ENCODE data around the gene RBM4. TPM values are rescaled to one million over a fixed set of nuclear protein-coding genes. Genes with fewer than 3 reads are reported as not detected.

Gene RBM4
- total and polyA plus RNA-seq, 9 of the 15 experiments (the other 6 are each of a cell fraction or from before 2014, with no cell fraction given): 81.6 to 233 (median 122) TPM

DNA sequence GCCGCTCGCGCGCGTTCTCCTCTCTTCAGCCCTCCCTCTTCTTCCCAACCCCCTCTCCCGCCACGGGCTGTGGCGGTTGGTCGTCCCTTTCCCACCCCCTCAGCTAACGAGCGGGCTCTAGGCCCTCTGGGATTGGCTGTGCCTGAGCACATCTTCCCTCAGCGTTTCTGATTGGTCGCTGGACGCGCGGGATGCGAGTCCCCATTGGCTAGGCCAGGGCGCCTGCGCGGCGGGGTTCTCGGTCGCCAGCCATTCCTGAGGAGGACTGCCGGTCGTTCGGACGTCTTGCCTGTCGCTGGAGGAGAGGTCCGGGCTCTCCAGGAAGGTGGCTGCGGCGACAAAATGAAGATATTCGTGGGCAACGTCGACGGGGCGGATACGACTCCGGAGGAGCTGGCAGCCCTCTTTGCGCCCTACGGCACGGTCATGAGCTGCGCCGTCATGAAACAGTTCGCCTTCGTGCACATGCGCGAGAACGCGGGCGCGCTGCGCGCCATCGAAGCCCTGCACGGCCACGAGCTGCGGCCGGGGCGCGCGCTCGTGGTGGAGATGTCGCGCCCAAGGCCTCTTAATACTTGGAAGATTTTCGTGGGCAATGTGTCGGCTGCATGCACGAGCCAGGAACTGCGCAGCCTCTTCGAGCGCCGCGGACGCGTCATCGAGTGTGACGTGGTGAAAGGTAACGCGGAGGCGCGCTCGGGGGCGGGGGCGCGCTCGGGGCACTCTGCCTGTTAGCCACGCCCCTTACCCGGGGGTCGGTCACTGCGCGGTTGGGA lies 21.9 kb upstream of the RBM4 start, which contains the start of gene RBM14 (continued):
- TF ChIP-seq NR4A1 (CRISPR knock-in tag; IDR thresholded peaks at IDR 0.05): no peak
- TF ChIP-seq NR4A1 (tag; IDR thresholded peaks at IDR 0.05): peak; percentile 82; the same call in 1 of the 2 replicates
- TF ChIP-seq, protein P1, sequence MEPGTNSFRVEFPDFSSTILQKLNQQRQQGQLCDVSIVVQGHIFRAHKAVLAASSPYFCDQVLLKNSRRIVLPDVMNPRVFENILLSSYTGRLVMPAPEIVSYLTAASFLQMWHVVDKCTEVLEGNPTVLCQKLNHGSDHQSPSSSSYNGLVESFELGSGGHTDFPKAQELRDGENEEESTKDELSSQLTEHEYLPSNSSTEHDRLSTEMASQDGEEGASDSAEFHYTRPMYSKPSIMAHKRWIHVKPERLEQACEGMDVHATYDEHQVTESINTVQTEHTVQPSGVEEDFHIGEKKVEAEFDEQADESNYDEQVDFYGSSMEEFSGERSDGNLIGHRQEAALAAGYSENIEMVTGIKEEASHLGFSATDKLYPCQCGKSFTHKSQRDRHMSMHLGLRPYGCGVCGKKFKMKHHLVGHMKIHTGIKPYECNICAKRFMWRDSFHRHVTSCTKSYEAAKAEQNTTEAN (CRISPR knock-in tag; IDR thresholded peaks at IDR 0.05): no peak
- TF ChIP-seq, protein P2, sequence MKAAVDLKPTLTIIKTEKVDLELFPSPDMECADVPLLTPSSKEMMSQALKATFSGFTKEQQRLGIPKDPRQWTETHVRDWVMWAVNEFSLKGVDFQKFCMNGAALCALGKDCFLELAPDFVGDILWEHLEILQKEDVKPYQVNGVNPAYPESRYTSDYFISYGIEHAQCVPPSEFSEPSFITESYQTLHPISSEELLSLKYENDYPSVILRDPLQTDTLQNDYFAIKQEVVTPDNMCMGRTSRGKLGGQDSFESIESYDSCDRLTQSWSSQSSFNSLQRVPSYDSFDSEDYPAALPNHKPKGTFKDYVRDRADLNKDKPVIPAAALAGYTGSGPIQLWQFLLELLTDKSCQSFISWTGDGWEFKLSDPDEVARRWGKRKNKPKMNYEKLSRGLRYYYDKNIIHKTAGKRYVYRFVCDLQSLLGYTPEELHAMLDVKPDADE (conservative IDR thresholded peaks at IDR 0.05; ENCODE audit: control insufficient read depth, low read depth, low read length): peak; percentile 42; the same call in 1 of the 2 replicates
- no peak for TF ChIP-seq ZNF699 (CRISPR knock-in tag; IDR thresholded peaks at IDR 0.05; ENCODE audit: insufficient replicate concordance)
- no peak for TF ChIP-seq NR2C1 (IDR thresholded peaks at IDR 0.05)
- no peak for TF ChIP-seq NR2C1 (tag; IDR thresholded peaks at IDR 0.05)
- TF ChIP-seq HMG20A (CRISPR knock-in tag; conservative IDR thresholded peaks at IDR 0.05): no peak
- peak; percentile 74; the same call in 1 of the 2 replicates for TF ChIP-seq ZNF584 (CRISPR knock-in tag; IDR thresholded peaks at IDR 0.05; ENCODE audit: low read depth)
- TF ChIP-seq ID3 (CRISPR knock-in tag; IDR thresholded peaks at IDR 0.05): no peak
- TF ChIP-seq ID3 (tag; IDR thresholded peaks at IDR 0.05): peak; percentile 92
- TF ChIP-seq CHAMP1 (IDR thresholded peaks at IDR 0.05): no peak
- no peak for TF ChIP-seq RHOXF2B (CRISPR knock-in tag; conservative IDR thresholded peaks at IDR 0.05)
- peak; percentile 75 for TF ChIP-seq MEIS2 (IDR thresholded peaks at IDR 0.05; ENCODE audit: partially characterized antibody)
- TF ChIP-seq ZNF146 (CRISPR knock-in tag; IDR thresholded peaks at IDR 0.05; ENCODE audit: unreplicated experiment): no peak
- peak; percentile 86; the same call in 1 of the 2 replicates for TF ChIP-seq MTA3 (IDR thresholded peaks at IDR 0.05; ENCODE audit: borderline replicate concordance)
- TF ChIP-seq ZNF398 (CRISPR knock-in tag; IDR thresholded peaks at IDR 0.05): no peak
- TF ChIP-seq TFE3 (CRISPR knock-in tag; IDR thresholded peaks at IDR 0.05): no peak
